GM19023 (cell line): Measurements from ENCODE around the gene ACADSB.

Experiments
- ATAC-seq: cut with Tn5 transposase; IDR thresholded peaks from one replicate; pipeline ENCODE4 v1.9.1; 2021; ENCODE audit warnings: mild to moderate bottlenecking, moderate library complexity; ENCODE audit not compliant: unreplicated experiment

Gene ACADSB

DNA sequence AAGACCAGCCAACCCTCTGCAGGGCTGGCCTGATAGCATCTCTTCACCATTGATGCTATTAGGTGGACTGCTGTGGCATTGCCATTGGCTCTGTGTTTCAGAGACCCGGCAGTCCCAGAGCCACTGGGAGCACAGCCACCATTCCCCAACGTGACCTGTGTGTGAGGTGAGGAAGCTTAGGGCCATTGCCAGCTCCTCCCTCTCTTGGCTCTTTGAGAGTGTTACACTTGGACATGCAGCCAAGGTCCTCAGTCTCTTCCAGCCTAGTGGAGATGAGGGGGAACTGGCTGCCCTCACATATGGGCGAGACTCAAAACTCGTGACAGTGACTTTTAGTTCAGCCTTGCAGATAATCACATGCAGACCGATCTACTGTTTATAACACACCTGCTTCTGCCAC lies 87.6 kb downstream of the ACADSB start:
- ATAC-seq: no peak

GRCh38 chr10:123097039-123097438 lies 88.2 kb downstream of the ACADSB start:
- no peak for ATAC-seq

DNA sequence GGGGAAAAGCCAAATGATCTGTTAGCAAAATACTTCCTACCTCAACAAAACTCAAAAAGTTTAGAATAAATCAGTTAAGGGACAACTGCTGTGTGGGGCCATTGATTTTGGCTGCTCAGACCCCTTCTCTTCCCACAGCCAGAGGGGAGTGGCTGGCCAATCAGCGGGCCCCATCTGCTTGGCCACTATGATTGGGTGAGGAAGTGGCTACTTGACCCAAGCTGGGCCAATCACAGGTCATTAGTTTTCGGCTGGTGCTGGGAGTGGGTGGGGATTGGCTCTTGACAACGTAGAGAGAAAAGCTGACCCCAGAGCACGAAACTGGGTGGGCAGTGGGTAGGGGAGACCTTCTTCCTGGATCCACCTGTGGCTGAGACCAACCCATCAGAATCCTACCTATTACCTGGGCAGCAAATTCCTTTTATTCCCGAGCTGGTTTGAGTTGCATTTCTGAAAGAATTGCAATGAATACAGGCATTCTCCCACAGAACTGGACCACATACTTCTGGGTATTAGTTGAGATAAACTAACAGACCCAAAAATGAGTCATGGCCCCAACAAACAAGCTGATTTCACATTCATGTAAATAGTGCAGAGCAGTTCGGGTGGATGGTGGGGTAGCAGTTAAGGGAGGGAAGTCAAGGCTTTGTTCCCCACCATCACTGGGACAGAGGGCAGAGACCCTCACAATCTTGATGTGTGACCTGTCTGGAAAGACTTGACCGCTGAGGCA lies 91.4 kb downstream of the ACADSB start:
- no peak for ATAC-seq

DNA sequence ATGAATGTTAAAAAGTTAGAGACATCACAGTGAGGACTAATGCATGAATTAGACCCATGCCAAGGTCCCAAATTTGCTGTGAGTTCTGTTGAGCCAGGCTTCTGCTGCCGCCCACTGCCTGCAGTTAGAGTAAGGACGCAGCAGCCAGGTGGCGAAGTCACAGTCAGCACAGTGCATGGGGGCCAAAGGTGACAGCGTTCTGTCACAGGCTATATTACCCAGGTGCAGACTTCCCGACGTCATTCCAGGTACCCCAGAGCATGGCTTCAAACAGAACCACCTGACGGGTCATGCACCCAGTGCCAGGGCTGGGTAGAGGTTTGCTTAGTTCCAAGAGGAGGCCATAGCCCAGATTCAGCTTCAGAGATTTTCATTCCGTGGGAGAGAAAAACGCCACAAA lies 93.1 kb downstream of the ACADSB start:
- no peak for ATAC-seq

GRCh38 chr10:123102673-123103072 lies 93.9 kb downstream of the ACADSB start:
- ATAC-seq: no peak

GRCh38 chr10:123103944-123104343 lies 95.1 kb downstream of the ACADSB start:
- no peak for ATAC-seq
